Non-pigmented ciliary epithelial cell (primary cell): ENCODE data around the gene HDAC4.

Source experiments
- DNase-seq: peaks from one replicate; pipeline ENCODE4 v3.0.0-alpha.2; 2010; ENCODE audit warnings: low read depth

The HDAC4 gene

GRCh38 chr2:239327536-239328350 is 73.1 kb downstream of the HDAC4 start:
- DNase-seq, result no peak

- DNase-seq, result no peak
Observed at GRCh38 chr2:239326831-239327535, 73.8 kb downstream of the HDAC4 start.

- DNase-seq, result no peak
Observed at GRCh38 chr2:239324456-239324855, 76.4 kb downstream of the HDAC4 start.

GRCh38 chr2:239323447-239323846 is 77.4 kb downstream of the HDAC4 start:
- no peak for DNase-seq

DNA sequence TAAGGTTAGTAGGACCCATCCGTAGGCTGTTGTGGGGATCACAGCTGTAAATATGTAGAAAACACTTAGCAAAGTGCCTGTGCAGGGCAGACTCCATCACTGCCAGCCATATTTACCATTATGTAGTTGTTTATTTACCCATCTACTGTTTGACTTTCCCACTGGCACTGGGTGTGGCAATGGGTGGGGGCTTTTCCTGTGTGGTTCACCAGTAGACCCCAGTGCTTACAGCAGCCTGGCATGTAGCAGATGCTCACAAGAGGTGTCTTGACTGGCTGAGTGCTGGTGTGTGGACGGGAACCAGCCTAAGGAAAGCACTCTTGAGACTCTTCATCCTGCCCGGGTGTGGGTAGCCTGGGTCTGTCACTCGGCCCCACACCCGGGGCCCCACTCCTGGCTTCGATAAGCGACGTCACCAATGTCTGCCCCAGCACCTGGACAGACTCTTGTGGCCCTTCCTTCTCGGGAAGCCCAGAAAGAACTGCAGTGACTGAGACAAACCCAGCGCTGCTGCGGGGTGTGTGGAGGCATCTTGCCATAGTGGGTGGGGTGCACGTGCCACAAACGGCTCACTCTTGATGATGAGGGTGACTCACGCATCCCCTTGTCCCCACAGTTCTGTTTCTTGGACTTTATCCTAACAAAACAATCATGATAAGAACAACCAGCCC is 78.3 kb downstream of the HDAC4 start:
- DNase-seq, result no peak

DNA sequence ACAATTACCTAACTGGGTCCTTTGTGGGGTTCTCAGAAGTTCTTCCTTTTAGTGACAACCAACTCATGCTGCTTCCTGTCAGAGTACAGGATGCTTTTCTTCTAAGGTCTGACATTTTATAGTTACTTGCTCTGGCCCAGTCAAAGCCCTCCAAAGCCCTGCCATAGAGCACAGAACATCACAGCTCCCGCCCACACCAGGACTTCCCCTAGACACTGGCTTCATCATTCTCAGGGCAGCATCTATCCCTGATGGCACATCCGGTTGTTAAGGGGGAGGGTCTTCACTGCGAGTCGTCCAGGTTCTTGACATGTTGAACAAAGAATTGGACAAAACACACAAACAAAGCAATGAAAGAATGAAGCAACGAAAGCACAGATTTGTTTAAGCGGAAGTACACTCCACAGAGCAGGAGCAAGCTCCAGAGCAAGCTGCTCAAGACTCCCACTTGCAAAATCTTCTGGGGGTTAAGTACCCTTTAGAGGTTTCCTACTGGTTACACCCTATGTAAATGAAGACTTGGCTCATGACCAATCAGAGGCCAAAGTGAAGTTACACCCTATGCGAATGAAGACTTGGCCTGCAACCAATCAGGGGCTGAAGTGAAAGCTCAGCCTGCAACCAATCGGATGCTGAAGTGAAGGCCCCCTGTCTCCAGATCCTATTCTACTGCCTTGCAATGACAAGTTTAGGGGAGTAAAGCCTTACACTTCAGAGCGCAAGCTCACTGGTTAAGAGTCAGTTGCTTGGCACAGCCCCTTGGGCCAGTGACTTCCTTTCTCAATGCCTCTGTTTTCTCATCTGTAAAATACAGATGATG is 79.0 kb downstream of the HDAC4 start:
- DNase-seq, result no peak

- DNase-seq, result no peak
Observed at GRCh38 chr2:239318790-239319661, 81.8 kb downstream of the HDAC4 start.

DNA sequence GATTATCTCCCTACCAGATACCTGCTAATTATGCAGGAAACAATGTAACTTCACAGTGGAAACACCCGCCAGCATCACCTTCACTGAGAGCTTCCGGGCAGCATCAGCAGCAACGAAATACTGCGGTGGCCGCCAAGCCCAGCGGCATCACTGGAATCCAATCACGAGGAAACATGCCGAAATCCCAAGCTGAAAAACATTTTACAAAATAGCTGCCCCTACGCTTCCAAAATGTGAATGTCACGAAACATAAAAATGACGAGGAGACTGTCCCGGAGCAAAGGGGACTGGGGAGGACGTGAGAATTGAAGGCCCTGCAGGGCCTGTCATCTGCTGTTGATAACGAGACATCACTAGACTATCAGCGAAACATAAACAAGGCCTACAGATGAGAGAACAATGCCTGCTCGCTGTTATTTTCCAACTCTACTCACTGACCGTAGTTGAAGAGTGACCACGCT is 82.6 kb downstream of the HDAC4 start:
- no peak for DNase-seq

DNA sequence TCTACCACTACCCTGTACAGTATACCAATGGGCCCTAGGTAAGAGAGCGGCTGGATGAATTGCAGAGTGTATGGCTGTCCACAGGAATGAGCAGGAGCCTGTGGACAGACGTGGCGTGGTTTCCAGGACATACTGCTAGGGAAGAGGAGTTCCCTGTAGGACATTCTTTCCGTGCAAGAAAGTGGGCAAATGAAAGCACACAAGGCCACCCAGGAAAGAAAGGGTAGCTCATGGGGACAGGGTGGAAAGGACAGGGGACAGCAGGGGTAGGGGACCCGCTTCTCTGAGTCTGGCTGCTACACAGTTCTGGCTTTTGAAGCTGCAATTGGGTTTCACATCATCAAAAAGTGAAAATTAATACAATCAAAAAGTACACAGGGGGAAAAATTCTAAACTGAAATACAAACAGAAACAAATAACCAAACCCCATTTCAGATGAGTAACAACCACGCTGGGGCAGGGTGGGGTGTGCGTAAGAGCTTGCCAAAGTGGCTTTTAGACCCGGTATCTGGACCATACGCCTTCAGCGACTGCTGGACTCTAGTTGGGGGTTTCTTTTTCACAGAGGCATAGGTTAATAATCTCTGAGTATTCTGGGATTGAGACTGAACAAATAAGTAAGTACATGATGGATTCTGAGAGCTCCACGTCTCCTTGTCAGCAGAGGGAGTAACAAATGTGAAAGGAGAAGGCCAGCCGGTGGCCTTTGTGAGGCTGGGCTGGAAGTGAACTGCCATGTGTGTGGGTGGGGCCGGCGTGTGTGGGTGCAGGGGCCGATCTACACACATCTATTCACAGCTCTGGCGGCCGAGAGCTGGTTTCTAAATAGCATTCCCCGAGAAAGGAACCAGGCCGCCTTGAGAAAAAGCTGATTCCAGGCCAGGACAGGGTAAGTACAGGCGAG is 84.0 kb downstream of the HDAC4 start:
- DNase-seq, result no peak

GRCh38 chr2:239315308-239315707 is 85.5 kb downstream of the HDAC4 start:
- no peak for DNase-seq

GRCh38 chr2:239313776-239314175 is 87.0 kb downstream of the HDAC4 start:
- DNase-seq, result no peak

GRCh38 chr2:239312741-239313667 is 87.8 kb downstream of the HDAC4 start:
- DNase-seq, result no peak

GRCh38 chr2:239312081-239312511 is 88.7 kb downstream of the HDAC4 start:
- DNase-seq, result no peak

DNA sequence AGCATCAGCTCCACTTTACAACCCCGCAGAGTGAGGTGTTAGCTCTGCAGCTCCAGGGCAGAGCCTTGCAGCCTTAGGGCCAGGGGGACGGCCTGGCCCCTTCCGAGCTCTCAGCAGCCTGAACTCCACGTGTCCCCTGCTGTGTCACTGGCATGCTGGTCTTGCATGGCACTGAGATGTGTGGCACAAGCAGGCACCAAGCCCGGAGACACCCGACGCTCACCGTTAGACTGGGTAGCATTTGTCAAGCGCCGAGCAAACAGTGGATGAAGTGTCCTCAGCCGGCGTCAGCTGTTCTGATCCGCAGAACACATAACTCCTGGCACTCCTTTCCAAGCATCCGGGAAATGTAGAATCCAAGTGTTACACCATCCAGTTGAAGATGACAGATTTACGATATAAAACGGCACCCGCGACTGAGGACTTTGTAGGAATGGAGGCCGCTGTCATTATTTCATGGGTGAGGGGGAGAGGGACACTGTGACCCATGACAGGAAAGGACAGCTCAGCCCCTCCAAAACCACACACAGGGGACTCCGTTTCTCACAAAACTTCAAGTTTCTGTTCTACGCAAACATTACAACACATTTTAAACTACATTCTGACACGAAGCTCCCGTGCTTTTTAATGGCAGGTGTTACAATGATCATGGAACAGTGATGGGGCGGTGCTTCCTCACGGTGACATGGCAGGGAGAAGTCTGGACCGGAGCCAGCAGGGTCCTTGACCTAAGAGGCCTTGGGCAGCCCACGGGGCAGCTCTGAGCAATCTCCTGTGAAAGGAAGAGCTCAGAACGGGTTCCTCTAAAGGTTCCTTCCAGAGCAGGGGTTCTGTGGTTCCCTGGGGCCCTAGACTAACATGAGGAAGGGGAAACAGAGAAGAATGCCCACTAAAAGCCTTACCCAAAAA is 89.4 kb downstream of the HDAC4 start:
- DNase-seq, result no peak

DNA sequence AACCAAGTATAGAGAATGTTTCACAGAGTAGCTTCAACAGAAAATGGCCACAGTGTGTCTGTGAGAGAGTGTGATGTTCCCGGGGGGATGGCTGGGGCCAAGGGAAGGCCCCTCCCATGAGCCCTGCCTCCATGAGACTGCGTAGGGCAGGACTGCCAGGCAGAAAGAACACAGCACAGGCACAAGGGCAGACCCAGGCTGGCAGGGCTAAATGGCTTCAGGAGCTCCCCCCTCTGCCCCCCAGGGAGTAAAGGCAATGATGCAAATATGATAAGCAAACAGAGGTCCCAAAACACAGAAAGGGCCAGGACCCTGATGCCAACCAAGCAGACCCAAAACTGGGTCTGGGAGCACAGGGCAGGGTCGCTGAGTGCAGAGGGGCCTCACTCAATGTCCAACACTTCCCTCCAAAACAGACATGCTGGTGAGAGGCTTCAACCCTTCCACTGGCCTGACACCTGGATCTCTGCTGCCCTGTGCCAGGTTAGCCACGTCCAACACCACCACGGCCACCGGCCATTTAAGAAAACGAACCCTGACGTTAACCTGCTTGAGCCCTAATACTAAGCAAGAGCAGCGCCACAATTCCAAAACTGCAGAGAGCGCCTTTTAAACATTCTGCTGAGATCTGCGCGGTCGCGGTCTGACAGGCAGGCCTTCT is 90.3 kb downstream of the HDAC4 start:
- DNase-seq, result no peak

DNA sequence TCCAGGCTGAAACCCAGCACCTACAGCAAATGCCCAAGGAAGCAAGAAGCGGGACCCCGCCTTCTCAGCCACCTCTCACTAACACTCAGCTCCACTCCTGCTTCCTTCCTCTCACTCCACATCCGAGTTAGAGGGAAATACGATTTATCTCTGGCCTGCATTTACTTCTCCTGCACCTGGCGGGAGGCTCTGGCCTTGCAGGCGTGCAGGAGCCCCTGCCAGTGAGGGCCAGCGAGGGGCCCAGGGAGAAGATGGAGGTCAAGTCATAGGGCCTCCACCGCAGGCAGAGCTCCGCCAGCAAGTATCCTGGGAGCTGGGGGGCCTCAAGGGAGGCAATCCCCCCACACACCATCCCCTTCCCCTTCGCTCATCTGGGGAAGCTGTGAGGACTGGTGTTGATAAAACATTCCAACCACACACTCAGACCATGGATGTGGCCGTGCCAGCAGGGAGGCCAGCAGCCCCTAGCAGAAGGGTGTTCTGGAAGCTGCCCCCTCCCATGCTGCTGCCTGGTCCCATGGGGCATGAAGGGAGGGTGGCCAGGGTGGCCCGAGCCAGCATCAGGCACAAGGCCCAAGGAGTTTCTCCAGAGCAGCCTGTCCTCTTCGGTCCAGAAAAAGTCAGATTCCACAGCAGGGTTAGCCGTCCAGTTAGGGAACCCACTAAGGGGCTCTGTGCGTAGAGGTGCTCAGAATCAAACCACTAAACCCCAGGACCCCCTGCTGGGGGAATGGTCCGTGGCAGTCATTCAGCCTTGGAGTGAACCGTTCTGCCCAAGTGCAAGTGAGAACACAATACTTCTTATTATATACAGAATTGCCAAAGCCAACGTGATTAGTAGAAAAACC is 91.2 kb downstream of the HDAC4 start:
- no peak for DNase-seq
